Germinal center (tissue), 1 donor: Measurements from ENCODE around the gene ARHGAP8.
"Not testable (repeated sequence)": the region's sequence is repeated elsewhere in the genome, so short reads cannot be mapped to it uniquely, and the experiment has no call there.

Experiments
- DNase-seq: peaks from one replicate; pipeline ENCODE4 v3.0.0; 2012; ENCODE audit warnings: mixed read lengths, low spot score

Gene ARHGAP8

GRCh38 chr22:44889255-44889878 lies 137.0 kb downstream of the ARHGAP8 start:
- no peak for DNase-seq

GRCh38 chr22:44890416-44891292 lies 138.3 kb downstream of the ARHGAP8 start:
- DNase-seq, result no peak

GRCh38 chr22:44891293-44891747 lies 138.9 kb downstream of the ARHGAP8 start:
- no peak for DNase-seq

- DNase-seq, result no peak
Measured at GRCh38 chr22:44891791-44892190, 139.4 kb downstream of the ARHGAP8 start.

- no peak for DNase-seq
Measured at GRCh38 chr22:44892243-44892642, 139.9 kb downstream of the ARHGAP8 start.

- DNase-seq, result no peak
Measured at GRCh38 chr22:44892803-44893730, 140.7 kb downstream of the ARHGAP8 start.

GRCh38 chr22:44893731-44894080 lies 141.3 kb downstream of the ARHGAP8 start:
- DNase-seq, result no peak

GRCh38 chr22:44894321-44894720 lies 141.9 kb downstream of the ARHGAP8 start:
- DNase-seq, result no peak

GRCh38 chr22:44894782-44895181 lies 142.4 kb downstream of the ARHGAP8 start:
- DNase-seq, result no peak

- no peak for DNase-seq
Measured at GRCh38 chr22:44895296-44896055, 143.1 kb downstream of the ARHGAP8 start.

GRCh38 chr22:44898236-44898635 lies 145.9 kb downstream of the ARHGAP8 start:
- no peak for DNase-seq

GRCh38 chr22:44901301-44901700 lies 148.9 kb downstream of the ARHGAP8 start:
- no peak for DNase-seq

GRCh38 chr22:44903164-44903563 lies 150.8 kb downstream of the ARHGAP8 start:
- not testable (repeated sequence) for DNase-seq

- not testable (repeated sequence) for DNase-seq
Measured at GRCh38 chr22:44904492-44905152, 152.2 kb downstream of the ARHGAP8 start.

- no peak for DNase-seq
Measured at GRCh38 chr22:44906248-44906936, 154.0 kb downstream of the ARHGAP8 start.

- DNase-seq, result no peak
Measured at GRCh38 chr22:44906999-44907644, 154.7 kb downstream of the ARHGAP8 start.

GRCh38 chr22:44907765-44908737 lies 155.7 kb downstream of the ARHGAP8 start:
- DNase-seq, result no peak

GRCh38 chr22:44909241-44909640 lies 156.9 kb downstream of the ARHGAP8 start:
- DNase-seq, result no peak
